ENCODE results near the gene MBP. TPM values are rescaled to one million over a fixed set of nuclear protein-coding genes. Genes with fewer than 3 reads are reported as not detected.

MBP gene
- total and polyA plus RNA-seq, 2 donors (not counting 1 experiment from before 2014, with no cell fraction given), result 2.3 to 3.6 TPM

GRCh38 chr18:76937597-76937996 is 195.0 kb downstream of the MBP start:
- Histone ChIP-seq H3K36me3 (ENCODE audit: control insufficient read depth, insufficient read depth, low read length) (peaks cover 13% of the 10 kb centered on the region), H3K79me2 (ENCODE audit: control insufficient read depth, insufficient read depth, low read length) (no peaks in the 10 kb centered on the region), H3K9ac (ENCODE audit: insufficient read depth, low read length) (no peak overlapping the region), H3K27ac (ENCODE audit: insufficient read depth, low read length) (no peak overlapping the region), H2AFZ (ENCODE audit: low read length) (no peak overlapping the region), H3K9me3 (ENCODE audit: control insufficient read depth, insufficient read depth, low read depth, low read length) (no peaks in the 10 kb centered on the region), H3K4me3 (replicated peaks in 1 of 4; ENCODE audit: control extremely low read depth in 1 of 4, insufficient read depth in 1 of 4, low read depth in 3 of 4, low read length in 4 of 4) (no peak overlapping the region), H3K27me3 (ENCODE audit: control insufficient read depth, insufficient read depth, low read length) (no peaks in the 10 kb centered on the region), H3K4me2 (ENCODE audit: extremely low read depth, insufficient read depth, low read length) (no peak overlapping the region), H3K4me1 (ENCODE audit: control insufficient read depth, extremely low read depth, insufficient read depth, low read length) (no peaks in the 10 kb centered on the region), H4K20me1 (ENCODE audit: control insufficient read depth, extremely low read depth, insufficient read depth, low read length) (no peaks in the 10 kb centered on the region)
- peak in 1 of 2 donors; percentile 7 for DNase-seq (ENCODE audit: low read depth in 2 of 2)
- TF ChIP-seq CTCF (conservative IDR thresholded peaks at IDR 0.05 in 1 of 2, IDR thresholded peaks at IDR 0.05 in 1 of 2; ENCODE audit: low read depth in 1 of 2, low read length in 2 of 2), result peak in 1 of 2 donors; percentile 21
- no peak for TF ChIP-seq EZH2 (IDR thresholded peaks at IDR 0.05; ENCODE audit: low read length, missing control alignments)

GRCh38 chr18:76936877-76937276 is 195.7 kb downstream of the MBP start:
- H3K36me3 ChIP-seq (ENCODE audit: control insufficient read depth, insufficient read depth, low read length), result peaks cover 13% of the 10 kb centered on the region
- H3K9ac ChIP-seq (ENCODE audit: insufficient read depth, low read length), result no peak overlapping the region
- peaks cover 2% of the 10 kb centered on the region for H3K4me1 ChIP-seq (ENCODE audit: control insufficient read depth, extremely low read depth, insufficient read depth, low read length)
- no peaks in the 10 kb centered on the region for H3K79me2 ChIP-seq (ENCODE audit: control insufficient read depth, insufficient read depth, low read length)
- H3K4me2 ChIP-seq (ENCODE audit: extremely low read depth, insufficient read depth, low read length), result no peak overlapping the region
- no peak overlapping the region for H3K4me3 ChIP-seq (replicated peaks in 1 of 4; ENCODE audit: control extremely low read depth in 1 of 4, insufficient read depth in 1 of 4, low read depth in 3 of 4, low read length in 4 of 4)
- H3K9me3 ChIP-seq (ENCODE audit: control insufficient read depth, insufficient read depth, low read depth, low read length), result no peaks in the 10 kb centered on the region
- no peak for DNase-seq (ENCODE audit: low read depth in 2 of 2)
- no peaks in the 10 kb centered on the region for H3K27me3 ChIP-seq (ENCODE audit: control insufficient read depth, insufficient read depth, low read length)
- H4K20me1 ChIP-seq (ENCODE audit: control insufficient read depth, extremely low read depth, insufficient read depth, low read length), result no peaks in the 10 kb centered on the region
- TF ChIP-seq CTCF (conservative IDR thresholded peaks at IDR 0.05 in 1 of 2, IDR thresholded peaks at IDR 0.05 in 1 of 2; ENCODE audit: low read depth in 1 of 2, low read length in 2 of 2), result no peak
- TF ChIP-seq EZH2 (IDR thresholded peaks at IDR 0.05; ENCODE audit: low read length, missing control alignments), result no peak
- H2AFZ ChIP-seq (ENCODE audit: low read length), result no peak overlapping the region
- H3K27ac ChIP-seq (ENCODE audit: insufficient read depth, low read length), result no peak overlapping the region

- TF ChIP-seq EZH2 (IDR thresholded peaks at IDR 0.05; ENCODE audit: low read length, missing control alignments) (no peak), CTCF (conservative IDR thresholded peaks at IDR 0.05 in 1 of 2, IDR thresholded peaks at IDR 0.05 in 1 of 2; ENCODE audit: low read depth in 1 of 2, low read length in 2 of 2) (no peak)
- Histone ChIP-seq H3K4me1 (ENCODE audit: control insufficient read depth, extremely low read depth, insufficient read depth, low read length) (peaks cover 4% of the 10 kb centered on the region), H3K27me3 (ENCODE audit: control insufficient read depth, insufficient read depth, low read length) (no peaks in the 10 kb centered on the region), H3K79me2 (ENCODE audit: control insufficient read depth, insufficient read depth, low read length) (no peaks in the 10 kb centered on the region), H3K27ac (ENCODE audit: insufficient read depth, low read length) (no peak overlapping the region), H2AFZ (ENCODE audit: low read length) (no peak overlapping the region), H3K9me3 (ENCODE audit: control insufficient read depth, insufficient read depth, low read depth, low read length) (no peaks in the 10 kb centered on the region), H3K36me3 (ENCODE audit: control insufficient read depth, insufficient read depth, low read length) (peaks cover 12% of the 10 kb centered on the region), H3K4me2 (ENCODE audit: extremely low read depth, insufficient read depth, low read length) (no peak overlapping the region), H3K9ac (ENCODE audit: insufficient read depth, low read length) (no peak overlapping the region), H4K20me1 (ENCODE audit: control insufficient read depth, extremely low read depth, insufficient read depth, low read length) (no peaks in the 10 kb centered on the region), H3K4me3 (replicated peaks in 1 of 4; ENCODE audit: control extremely low read depth in 1 of 4, insufficient read depth in 1 of 4, low read depth in 3 of 4, low read length in 4 of 4) (no peak overlapping the region)
- no peak for DNase-seq (ENCODE audit: low read depth in 2 of 2)
Measured at GRCh38 chr18:76935722-76936337, 196.8 kb downstream of the MBP start.
